ENCODE results near the gene RAC2.

GRCh38 chr22:37275622-37276021, 31.6 kb upstream of the RAC2 start:
- TF ChIP-seq CTCF (conservative IDR thresholded peaks at IDR 0.05; ENCODE audit: low read depth, low read length) (no peak), EZH2 (IDR thresholded peaks at IDR 0.05; ENCODE audit: low read length, unreplicated experiment) (no peak), EZH2phosphoT487 (IDR thresholded peaks at IDR 0.05; ENCODE audit: borderline replicate concordance, low read length) (no peak)
